WTC11 (cell line): Measurements from ENCODE around the gene ZNF419. TPM values are rescaled to one million over a fixed set of nuclear protein-coding genes. Genes with fewer than 3 reads are reported as not detected.

ENCODE experiments used
- ATAC-seq: fragments of 200-7000 bp; cut with Tn5 transposase; 2 replicates; pipeline ENCODE4 v1.10.0; 2021; ENCODE audit warnings: mild to moderate bottlenecking, moderate library complexity
- CTCF ChIA-PET: fragments of 300-600 bp; sonication (Branson Sonifier 250); formaldehyde crosslinking; loops from one replicate; lab custom pipeline; 2021; ENCODE audit warnings: antibody characterized with exemption; lab: Charles Lee
- POLR2A ChIA-PET: fragments of 350-600 bp; sonication (Branson Sonifier 250); formaldehyde crosslinking; loops from one replicate; lab custom pipeline; 2021; ENCODE audit warnings: antibody characterized with exemption; lab: Charles Lee
- DNase-seq: peaks from one replicate; pipeline ENCODE4 v3.0.0; 2021; ENCODE audit warnings: low spot score
- H3K27ac Mint-ChIP-seq: 2 replicates; pipeline ENCODE4 v1.8.0; 2021; ENCODE audit warnings: mixed read lengths
- H3K27me3 Mint-ChIP-seq: 2 replicates; pipeline ENCODE4 v1.8.0; 2021; ENCODE audit warnings: low read depth, mild to moderate bottlenecking, moderate library complexity, mixed read lengths
- H3K36me3 Mint-ChIP-seq: 2 replicates; pipeline ENCODE4 v1.8.0; 2021; ENCODE audit warnings: mixed read lengths
- H3K4me1 Mint-ChIP-seq: 2 replicates; pipeline ENCODE4 v1.8.0; 2022; ENCODE audit warnings: mixed read lengths
- H3K4me3 Mint-ChIP-seq: 2 replicates; pipeline ENCODE4 v1.8.0; 2021; ENCODE audit warnings: mild to moderate bottlenecking, moderate library complexity, mixed read lengths
- H3K9me3 Mint-ChIP-seq: 2 replicates; pipeline ENCODE4 v1.8.0; 2021; ENCODE audit warnings: mixed read lengths
- ATF3 ChIP-seq: sonication (generic); formaldehyde crosslinking; conservative IDR thresholded peaks from 2 replicates; pipeline ENCODE4 v1.8.1; 2022; ENCODE audit warnings: mild to moderate bottlenecking, missing genetic modification reagents
- ATF6 ChIP-seq: sonication (generic); formaldehyde crosslinking; IDR thresholded peaks from 2 replicates; pipeline ENCODE4 v1.8.1; 2023; ENCODE audit warnings: mild to moderate bottlenecking, missing genetic modification reagents
- CREM ChIP-seq: sonication (generic); formaldehyde crosslinking; IDR thresholded peaks from 2 replicates; pipeline ENCODE4 v1.8.1; 2022; ENCODE audit warnings: mild to moderate bottlenecking, missing genetic modification reagents, moderate library complexity
- CTCF ChIP-seq: fragments of 200-600 bp; IDR thresholded peaks from 2 replicates; pipeline ENCODE4 v1.8.0; 2022; ENCODE audit warnings: antibody characterized with exemption
- FOXK1 ChIP-seq: sonication (generic); formaldehyde crosslinking; IDR thresholded peaks from 2 replicates; pipeline ENCODE4 v1.8.0; 2022; ENCODE audit warnings: mild to moderate bottlenecking, moderate library complexity, missing genetic modification reagents
- FOXP1 ChIP-seq: sonication (generic); formaldehyde crosslinking; IDR thresholded peaks from 2 replicates; pipeline ENCODE4 v1.8.0; 2022; ENCODE audit warnings: missing genetic modification reagents, mild to moderate bottlenecking, moderate library complexity, borderline replicate concordance
- GRHL2 ChIP-seq: fragments of 250-450 bp; sonication (Bioruptor Pico); IDR thresholded peaks from 2 replicates; pipeline ENCODE4 v1.8.0; 2022; ENCODE audit warnings: mild to moderate bottlenecking, moderate library complexity; ENCODE audit not compliant: insufficient replicate concordance, severe bottlenecking
- JUN ChIP-seq: sonication (generic); formaldehyde crosslinking; IDR thresholded peaks from 2 replicates; pipeline ENCODE4 v1.8.0; 2023; ENCODE audit warnings: mild to moderate bottlenecking, missing genetic modification reagents
- MYBL2 ChIP-seq: sonication (generic); formaldehyde crosslinking; IDR thresholded peaks from 2 replicates; pipeline ENCODE4 v1.8.1; 2023; ENCODE audit warnings: mild to moderate bottlenecking, moderate library complexity, missing genetic modification reagents
- NFATC4 ChIP-seq: fragments of 250-450 bp; sonication (Bioruptor Pico); IDR thresholded peaks from 2 replicates; pipeline ENCODE4 v1.9.0; 2021; ENCODE audit warnings: mild to moderate bottlenecking
- NFYB ChIP-seq: sonication (generic); formaldehyde crosslinking; conservative IDR thresholded peaks from 2 replicates; pipeline ENCODE4 v1.8.0; 2022; ENCODE audit warnings: low read depth, missing genetic modification reagents
- NR3C1 ChIP-seq: sonication (generic); formaldehyde crosslinking; conservative IDR thresholded peaks from 2 replicates; pipeline ENCODE4 v1.8.1; 2023; ENCODE audit warnings: low read depth, mild to moderate bottlenecking, missing genetic modification reagents
- PRRX2 ChIP-seq: fragments of 250-450 bp; sonication (Bioruptor Pico); IDR thresholded peaks from 2 replicates; pipeline ENCODE4 v1.8.0; 2021; ENCODE audit warnings: mild to moderate bottlenecking
- TEAD1 ChIP-seq: sonication (generic); formaldehyde crosslinking; IDR thresholded peaks from 2 replicates; pipeline ENCODE4 v1.8.0; 2022; ENCODE audit warnings: mild to moderate bottlenecking, missing genetic modification reagents
- TP53 ChIP-seq: sonication (generic); formaldehyde crosslinking; IDR thresholded peaks from 2 replicates; pipeline ENCODE4 v1.8.1; 2023; ENCODE audit warnings: mild to moderate bottlenecking, missing genetic modification reagents
- USF1 ChIP-seq: sonication (generic); formaldehyde crosslinking; IDR thresholded peaks from 2 replicates; pipeline ENCODE4 v1.8.0; 2022; ENCODE audit warnings: mild to moderate bottlenecking, missing genetic modification reagents
- USF2 ChIP-seq: sonication (generic); formaldehyde crosslinking; IDR thresholded peaks from 2 replicates; pipeline ENCODE4 v1.8.1; 2023; ENCODE audit warnings: mild to moderate bottlenecking, missing genetic modification reagents, moderate library complexity
- ZNF263 ChIP-seq: sonication (generic); formaldehyde crosslinking; IDR thresholded peaks from 2 replicates; pipeline ENCODE4 v1.8.1; 2022; ENCODE audit warnings: low read depth, mild to moderate bottlenecking, moderate library complexity, missing genetic modification reagents
- ZNF416 ChIP-seq: fragments of 250-450 bp; sonication (Bioruptor Pico); IDR thresholded peaks from 2 replicates; pipeline ENCODE4 v1.9.0; 2021; ENCODE audit warnings: mild to moderate bottlenecking, inconsistent platforms
- total RNA-seq: library from RNA; stranded (reverse); gene quantifications from 3 replicates; pipeline ENCODE4 v1.2.3, GENCODE V29; 2021
- TF ChIP-seq, protein P1 (sequence below): sonication (generic); formaldehyde crosslinking; IDR thresholded peaks from 2 replicates; pipeline ENCODE4 v1.8.0; 2022; ENCODE audit warnings: mild to moderate bottlenecking, missing genetic modification reagents
- TF ChIP-seq, protein P2 (sequence below): sonication (generic); formaldehyde crosslinking; IDR thresholded peaks from 2 replicates; pipeline ENCODE4 v1.8.1; 2023; ENCODE audit warnings: mild to moderate bottlenecking, moderate library complexity, missing genetic modification reagents

ZNF419 gene
- total RNA-seq, 1 experiment from 2014 or later, result 11.3 TPM

- peaks cover 74% of the 10 kb centered on the region for H3K9me3 Mint-ChIP-seq
- H3K4me1 Mint-ChIP-seq, result no peaks in the 10 kb centered on the region
- peaks cover 66% of the 10 kb centered on the region for H3K36me3 Mint-ChIP-seq
- no peak for ATAC-seq
- CTCF ChIA-PET, result no interaction called here
- no peak for DNase-seq
- H3K27ac Mint-ChIP-seq, result no peak overlapping the region
- no peak overlapping the region for H3K4me3 Mint-ChIP-seq
- POLR2A ChIA-PET, result no interaction called here
- TF ChIP-seq FOXK1, result no peak
- no peak for TF ChIP-seq MYBL2 (CRISPR knock-in tag)
- no peak for TF ChIP-seq JUN
- TF ChIP-seq ZNF416, result no peak
- TF ChIP-seq NR3C1 (CRISPR knock-in tag), result no peak
- no peak for TF ChIP-seq ATF3
- TF ChIP-seq ZNF263 (CRISPR knock-in tag), result no peak
- TF ChIP-seq PRRX2 (CRISPR knock-in tag), result no peak
- no peak for TF ChIP-seq USF1 (CRISPR knock-in tag)
- H3K27me3 Mint-ChIP-seq, result peaks cover 3% of the 10 kb centered on the region
Measured at GRCh38 chr19:57466489-57466888, 21.1 kb upstream of the ZNF419 start.

- CTCF ChIA-PET, result no interaction called here
- peaks cover 14% of the 10 kb centered on the region for H3K27me3 Mint-ChIP-seq
- H3K9me3 Mint-ChIP-seq, result peaks cover 91% of the 10 kb centered on the region
- no peak overlapping the region for H3K4me3 Mint-ChIP-seq
- POLR2A ChIA-PET, result no interaction called here
- peaks cover 7% of the 10 kb centered on the region for H3K4me1 Mint-ChIP-seq
- no peak for DNase-seq
- H3K36me3 Mint-ChIP-seq, result peaks cover 85% of the 10 kb centered on the region
- no peak overlapping the region for H3K27ac Mint-ChIP-seq
- TF ChIP-seq FOXK1, result no peak
- no peak for TF ChIP-seq NR3C1 (CRISPR knock-in tag)
- no peak for TF ChIP-seq ATF3
- no peak for TF ChIP-seq USF2
- ATAC-seq, result no peak
Measured at GRCh38 chr19:57473646-57474045, 13.9 kb upstream of the ZNF419 start.

GRCh38 chr19:57477191-57478008 is 10.2 kb upstream of the ZNF419 start, which contains the start of gene ZNF772:
TSS of gene ZNF772 (minus strand) at chr19:57477566. CDS start at chr19:57477309, 257 bp downstream.
- ATAC-seq, result peak; percentile 99
- ChIA-PET POLR2A (interaction anchor here (0.6 to 1.2 kb wide), 3 partner anchors 42 to 234 kb away, joined by 3 to 7 read pairs (median 5); partner anchors contain the start of genes ZNF154 and ZNF749), CTCF (interaction anchor here (0.6 to 1.1 kb wide), 4 partner anchors 9 to 269 kb away, joined by 3 to 4 read pairs (median 3); partner anchors contain the start of genes ZNF211 and ZNF776)
- Mint-ChIP-seq H3K4me3 (peak within 1 kb of the TSS; percentile 88), H3K36me3 (peaks cover 48% of the 10 kb centered on the region), H3K27me3 (peaks cover 39% of the 10 kb centered on the region), H3K4me1 (peaks cover 7% of the 10 kb centered on the region), H3K9me3 (peaks cover 68% of the 10 kb centered on the region), H3K27ac (peak within 1 kb of the TSS; percentile 79)
- TF ChIP-seq FOXP1 (CRISPR knock-in tag) (peak; percentile 27; the same call in 1 of the 2 replicates), GRHL2 (CRISPR knock-in tag) (no peak), FOXK1 (peak; percentile 52; the same call in 1 of the 2 replicates), TP53 (CRISPR knock-in tag) (no peak), NFATC4 (CRISPR knock-in tag) (no peak), NFYB (CRISPR knock-in tag) (peak; percentile 80), ATF6 (CRISPR knock-in tag) (no peak), CTCF (no peak), TEAD1 (CRISPR knock-in tag) (no peak; the same call in 1 of the 2 replicates), CREM (0 out of 2 replicates have a peak, but pooled peaks have one; percentile 44)
- TF ChIP-seq, protein P1, sequence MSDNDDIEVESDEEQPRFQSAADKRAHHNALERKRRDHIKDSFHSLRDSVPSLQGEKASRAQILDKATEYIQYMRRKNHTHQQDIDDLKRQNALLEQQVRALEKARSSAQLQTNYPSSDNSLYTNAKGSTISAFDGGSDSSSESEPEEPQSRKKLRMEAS (CRISPR knock-in tag), result peak; percentile 66
- TF ChIP-seq, protein P2, sequence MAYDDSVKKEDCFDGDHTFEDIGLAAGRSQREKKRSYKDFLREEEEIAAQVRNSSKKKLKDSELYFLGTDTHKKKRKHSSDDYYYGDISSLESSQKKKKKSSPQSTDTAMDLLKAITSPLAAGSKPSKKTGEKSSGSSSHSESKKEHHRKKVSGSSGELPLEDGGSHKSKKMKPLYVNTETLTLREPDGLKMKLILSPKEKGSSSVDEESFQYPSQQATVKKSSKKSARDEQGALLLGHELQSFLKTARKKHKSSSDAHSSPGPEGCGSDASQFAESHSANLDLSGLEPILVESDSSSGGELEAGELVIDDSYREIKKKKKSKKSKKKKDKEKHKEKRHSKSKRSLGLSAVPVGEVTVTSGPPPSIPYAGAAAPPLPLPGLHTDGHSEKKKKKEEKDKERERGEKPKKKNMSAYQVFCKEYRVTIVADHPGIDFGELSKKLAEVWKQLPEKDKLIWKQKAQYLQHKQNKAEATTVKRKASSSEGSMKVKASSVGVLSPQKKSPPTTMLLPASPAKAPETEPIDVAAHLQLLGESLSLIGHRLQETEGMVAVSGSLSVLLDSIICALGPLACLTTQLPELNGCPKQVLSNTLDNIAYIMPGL (CRISPR knock-in tag), result 0 out of 2 replicates have a peak, but pooled peaks have one; percentile 33
- peak; percentile 89 for DNase-seq
